Hematopoietic multipotent progenitor cell treated with erythropoietin and hydrocortisone succinate and interleukin-3 and kit ligand, for 8 days (in vitro differentiated cells): ENCODE data around the gene TOGARAM1.
"Not testable (repeated sequence)": the region's sequence is repeated elsewhere in the genome, so short reads cannot be mapped to it uniquely, and the experiment has no call there.

Source experiments
- DNase-seq: peaks from one replicate; pipeline ENCODE4 v3.0.0-alpha.2; 2015

Gene TOGARAM1

GRCh38 chr14:45044638-45045037 is 82.6 kb downstream of the TOGARAM1 start:
- no peak for DNase-seq

GRCh38 chr14:45048385-45048784 is 86.4 kb downstream of the TOGARAM1 start:
- no peak for DNase-seq

GRCh38 chr14:45051180-45051579 is 89.2 kb downstream of the TOGARAM1 start:
- no peak for DNase-seq

- DNase-seq, result no peak
These were observed 89.9 kb downstream of the TOGARAM1 start for GRCh38 chr14:45051896-45052295.

- no peak for DNase-seq
These were observed 95.4 kb downstream of the TOGARAM1 start for GRCh38 chr14:45057349-45057748.

GRCh38 chr14:45057881-45058364 is 95.9 kb downstream of the TOGARAM1 start:
- no peak for DNase-seq

GRCh38 chr14:45060551-45060950 is 98.6 kb downstream of the TOGARAM1 start:
- DNase-seq, result no peak

- DNase-seq, result no peak
These were observed 103.5 kb downstream of the TOGARAM1 start for GRCh38 chr14:45065540-45065939.

- DNase-seq, result no peak
These were observed 104.0 kb downstream of the TOGARAM1 start for GRCh38 chr14:45065956-45066355.

GRCh38 chr14:45066667-45067066 is 104.7 kb downstream of the TOGARAM1 start:
- DNase-seq, result no peak

GRCh38 chr14:45068396-45068795 is 106.4 kb downstream of the TOGARAM1 start:
- DNase-seq, result no peak

- DNase-seq, result peak; percentile 28
These were observed 108.2 kb downstream of the TOGARAM1 start for GRCh38 chr14:45070215-45070614.

GRCh38 chr14:45072126-45072525 is 110.1 kb downstream of the TOGARAM1 start:
- no peak for DNase-seq

GRCh38 chr14:45073231-45073879 is 111.4 kb downstream of the TOGARAM1 start:
- no peak for DNase-seq

- DNase-seq, result no peak
These were observed 116.3 kb downstream of the TOGARAM1 start for GRCh38 chr14:45078323-45078722.

GRCh38 chr14:45080416-45080968 is 118.5 kb downstream of the TOGARAM1 start:
- DNase-seq, result not testable (repeated sequence)

- DNase-seq, result not testable (repeated sequence)
These were observed 119.1 kb downstream of the TOGARAM1 start for GRCh38 chr14:45081096-45081495.

- no peak for DNase-seq
These were observed 120.4 kb downstream of the TOGARAM1 start for GRCh38 chr14:45082420-45082819.

GRCh38 chr14:45083617-45083975 is 121.6 kb downstream of the TOGARAM1 start:
- DNase-seq, result no peak

- DNase-seq, result peak; percentile 93
These were observed 122.2 kb downstream of the TOGARAM1 start, which contains the start of gene PRPF39 for GRCh38 chr14:45083976-45084722. PRPF39 (plus strand) TSS chr14:45084116; CDS start chr14:45095240, 11,124 bp downstream.

- peak; percentile 16 for DNase-seq
These were observed 123.0 kb downstream of the TOGARAM1 start for GRCh38 chr14:45084946-45085346.

- DNase-seq, result no peak
These were observed 127.8 kb downstream of the TOGARAM1 start for GRCh38 chr14:45089813-45090212.

GRCh38 chr14:45091710-45092109 is 129.7 kb downstream of the TOGARAM1 start:
- no peak for DNase-seq

- DNase-seq, result no peak
These were observed 132.3 kb downstream of the TOGARAM1 start for GRCh38 chr14:45094275-45094674.
